IPS-18a (cell line): ENCODE results near the gene GRPEL2.

ENCODE experiments used
- H3K27ac ChIP-seq: one replicate; pipeline ENCODE4 v1.5.1; 2013; ENCODE audit warnings: low read length
- H3K27me3 ChIP-seq: one replicate; pipeline ENCODE4 v1.6.1; 2013; ENCODE audit warnings: mild to moderate bottlenecking, low read length; ENCODE audit not compliant: control insufficient read depth, insufficient read depth
- H3K36me3 ChIP-seq: one replicate; pipeline ENCODE4 v1.6.1; 2013; ENCODE audit warnings: low read depth, low read length; ENCODE audit not compliant: control insufficient read depth
- H3K4me1 ChIP-seq: one replicate; pipeline ENCODE4 v1.6.1; 2013; ENCODE audit warnings: low read depth, low read length; ENCODE audit not compliant: control insufficient read depth
- H3K4me3 ChIP-seq: one replicate; pipeline ENCODE4 v1.5.1; 2013; ENCODE audit warnings: low read length
- H3K9ac ChIP-seq: one replicate; pipeline ENCODE4 v1.6.1; 2013; ENCODE audit warnings: mild to moderate bottlenecking, low read length, moderate library complexity
- H3K9me3 ChIP-seq: one replicate; pipeline ENCODE4 v1.6.1; 2013; ENCODE audit warnings: low read depth, low read length; ENCODE audit not compliant: control insufficient read depth

Gene GRPEL2

GRCh38 chr5:149322518-149322917, 22.8 kb upstream of the GRPEL2 start:
- Histone ChIP-seq H3K4me3 (no peak overlapping the region), H3K9me3 (no peaks in the 10 kb centered on the region), H3K36me3 (no peaks in the 10 kb centered on the region), H3K27me3 (no peaks in the 10 kb centered on the region), H3K27ac (no peak overlapping the region), H3K9ac (no peak overlapping the region), H3K4me1 (peaks cover 3% of the 10 kb centered on the region)

GRCh38 chr5:149323210-149323609, 22.1 kb upstream of the GRPEL2 start:
- Histone ChIP-seq H3K27ac (no peak overlapping the region), H3K4me1 (peaks cover 3% of the 10 kb centered on the region), H3K36me3 (no peaks in the 10 kb centered on the region), H3K27me3 (no peaks in the 10 kb centered on the region), H3K4me3 (no peak overlapping the region), H3K9ac (no peak overlapping the region), H3K9me3 (no peaks in the 10 kb centered on the region)

GRCh38 chr5:149323621-149324205, 21.6 kb upstream of the GRPEL2 start:
- Histone ChIP-seq H3K9ac (no peak overlapping the region), H3K27me3 (no peaks in the 10 kb centered on the region), H3K36me3 (no peaks in the 10 kb centered on the region), H3K9me3 (no peaks in the 10 kb centered on the region), H3K4me3 (no peak overlapping the region), H3K27ac (no peak overlapping the region), H3K4me1 (peaks cover 3% of the 10 kb centered on the region)

- Histone ChIP-seq H3K4me3 (no peak overlapping the region), H3K9me3 (no peaks in the 10 kb centered on the region), H3K27ac (no peak overlapping the region), H3K4me1 (peaks cover 3% of the 10 kb centered on the region), H3K36me3 (no peaks in the 10 kb centered on the region), H3K9ac (no peak overlapping the region), H3K27me3 (no peaks in the 10 kb centered on the region)
Measured at GRCh38 chr5:149324641-149325040, 20.7 kb upstream of the GRPEL2 start.

- H3K4me3 ChIP-seq = no peak overlapping the region
- H3K27me3 ChIP-seq = no peaks in the 10 kb centered on the region
- no peak overlapping the region for H3K9ac ChIP-seq
- no peaks in the 10 kb centered on the region for H3K9me3 ChIP-seq
- H3K4me1 ChIP-seq = peaks cover 3% of the 10 kb centered on the region
- H3K36me3 ChIP-seq = no peaks in the 10 kb centered on the region
- no peak overlapping the region for H3K27ac ChIP-seq
Measured at GRCh38 chr5:149325166-149325735, 20.0 kb upstream of the GRPEL2 start.

GRCh38 chr5:149325894-149326293, 19.4 kb upstream of the GRPEL2 start:
- Histone ChIP-seq H3K27ac (no peak overlapping the region), H3K4me1 (peaks cover under 1% of the 10 kb centered on the region), H3K27me3 (no peaks in the 10 kb centered on the region), H3K4me3 (no peak overlapping the region), H3K9ac (no peak overlapping the region), H3K9me3 (no peaks in the 10 kb centered on the region), H3K36me3 (no peaks in the 10 kb centered on the region)

- H3K9me3 ChIP-seq = no peaks in the 10 kb centered on the region
- H3K27me3 ChIP-seq = no peaks in the 10 kb centered on the region
- no peak overlapping the region for H3K4me3 ChIP-seq
- H3K27ac ChIP-seq = no peak overlapping the region
- H3K9ac ChIP-seq = no peak overlapping the region
- no peaks in the 10 kb centered on the region for H3K4me1 ChIP-seq
- no peaks in the 10 kb centered on the region for H3K36me3 ChIP-seq
Measured at GRCh38 chr5:149326611-149327010, 18.7 kb upstream of the GRPEL2 start.

GRCh38 chr5:149328177-149328576, 17.1 kb upstream of the GRPEL2 start:
- Histone ChIP-seq H3K9ac (no peak overlapping the region), H3K4me1 (no peaks in the 10 kb centered on the region), H3K36me3 (no peaks in the 10 kb centered on the region), H3K27ac (no peak overlapping the region), H3K27me3 (no peaks in the 10 kb centered on the region), H3K9me3 (no peaks in the 10 kb centered on the region), H3K4me3 (no peak overlapping the region)

- Histone ChIP-seq H3K36me3 (no peaks in the 10 kb centered on the region), H3K27me3 (no peaks in the 10 kb centered on the region), H3K9me3 (no peaks in the 10 kb centered on the region), H3K27ac (no peak overlapping the region), H3K9ac (no peak overlapping the region), H3K4me1 (no peaks in the 10 kb centered on the region), H3K4me3 (no peak overlapping the region)
Measured at GRCh38 chr5:149333711-149334443, 11.4 kb upstream of the GRPEL2 start.

- H3K27ac ChIP-seq = no peak overlapping the region
- H3K27me3 ChIP-seq = no peaks in the 10 kb centered on the region
- H3K9me3 ChIP-seq = no peaks in the 10 kb centered on the region
- H3K4me3 ChIP-seq = no peak overlapping the region
- no peak overlapping the region for H3K9ac ChIP-seq
- no peaks in the 10 kb centered on the region for H3K36me3 ChIP-seq
- no peaks in the 10 kb centered on the region for H3K4me1 ChIP-seq
Measured at GRCh38 chr5:149337736-149338135, 7.6 kb upstream of the GRPEL2 start.

GRCh38 chr5:149338364-149338763, 6.9 kb upstream of the GRPEL2 start:
- H3K36me3 ChIP-seq = no peaks in the 10 kb centered on the region
- H3K9ac ChIP-seq = no peak overlapping the region
- H3K9me3 ChIP-seq = no peaks in the 10 kb centered on the region
- H3K27ac ChIP-seq = no peak overlapping the region
- no peaks in the 10 kb centered on the region for H3K27me3 ChIP-seq
- H3K4me1 ChIP-seq = no peaks in the 10 kb centered on the region
- no peak overlapping the region for H3K4me3 ChIP-seq

- Histone ChIP-seq H3K27me3 (no peaks in the 10 kb centered on the region), H3K27ac (no peak overlapping the region), H3K9me3 (no peaks in the 10 kb centered on the region), H3K36me3 (no peaks in the 10 kb centered on the region), H3K9ac (no peak overlapping the region), H3K4me1 (no peaks in the 10 kb centered on the region), H3K4me3 (no peak overlapping the region)
Measured at GRCh38 chr5:149340920-149341319, 4.4 kb upstream of the GRPEL2 start.
